MM.1S (cell line): ENCODE results near the gene SYTL3.

Experiments used
- DNase-seq: peaks from one replicate; pipeline ENCODE4 v3.0.0-alpha.2; 2015
- H2AFZ ChIP-seq: fragments of 300-600 bp; sonication (generic); 2 replicates; pipeline ENCODE4 v1.6.0; 2016; ENCODE audit warnings: antibody characterized with exemption, low read length
- H3F3A ChIP-seq: fragments of 300-600 bp; sonication (generic); 2 replicates; pipeline ENCODE4 v1.6.1; 2016; ENCODE audit warnings: mild to moderate bottlenecking, antibody characterized with exemption, low read length, moderate library complexity, mixed read lengths; ENCODE audit not compliant: insufficient read depth
- H3K27ac ChIP-seq: fragments of 300-600 bp; sonication (generic); 2 replicates; pipeline ENCODE4 v1.5.1; 2016; ENCODE audit warnings: mild to moderate bottlenecking, low read length
- H3K27me3 ChIP-seq: fragments of 300-600 bp; sonication (generic); replicated peaks from 2 replicates; pipeline ENCODE4 v1.6.0; 2016; ENCODE audit warnings: low read length; ENCODE audit not compliant: insufficient read depth
- H3K36me3 ChIP-seq: fragments of 300-600 bp; sonication (generic); replicated peaks from 2 replicates; pipeline ENCODE4 v1.6.1; 2016; ENCODE audit warnings: mild to moderate bottlenecking, low read length, mixed read lengths; ENCODE audit not compliant: insufficient read depth
- H3K4me1 ChIP-seq: fragments of 300-600 bp; sonication (generic); 2 replicates; pipeline ENCODE4 v1.6.1; 2016; ENCODE audit warnings: low read length, mixed read lengths
- H3K4me2 ChIP-seq: fragments of 300-600 bp; sonication (generic); 2 replicates; pipeline ENCODE4 v1.6.0; 2016; ENCODE audit warnings: low read depth, low read length
- H3K4me3 ChIP-seq: fragments of 300-600 bp; sonication (generic); 2 replicates; pipeline ENCODE4 v1.5.1; 2016; ENCODE audit warnings: low read length, mixed read lengths
- H3K79me2 ChIP-seq: fragments of 300-600 bp; sonication (generic); 2 replicates; pipeline ENCODE4 v1.6.1; 2016; ENCODE audit warnings: mixed run types, low read length, mixed read lengths
- H3K9ac ChIP-seq: fragments of 300-600 bp; sonication (generic); 2 replicates; pipeline ENCODE4 v1.6.1; 2016; ENCODE audit warnings: low read length, mixed read lengths
- H3K9me2 ChIP-seq: fragments of 300-600 bp; sonication (generic); replicated peaks from 2 replicates; pipeline ENCODE4 v1.6.1; 2016; ENCODE audit warnings: mild to moderate bottlenecking, low read length, mixed read lengths; ENCODE audit not compliant: insufficient read depth
- H3K9me3 ChIP-seq: fragments of 300-600 bp; sonication (generic); replicated peaks from 2 replicates; pipeline ENCODE4 v1.6.1; 2016; ENCODE audit warnings: mild to moderate bottlenecking, low read length, mixed read lengths; ENCODE audit not compliant: insufficient read depth
- H4K20me1 ChIP-seq: fragments of 300-600 bp; sonication (generic); 2 replicates; pipeline ENCODE4 v1.6.1; 2016; ENCODE audit warnings: mild to moderate bottlenecking, low read length, moderate library complexity, mixed read lengths; ENCODE audit not compliant: insufficient read depth
- CTCF ChIP-seq: fragments of 300-600 bp; sonication (generic); IDR thresholded peaks from 2 replicates; pipeline ENCODE4 v1.5.1; 2016; ENCODE audit warnings: antibody characterized with exemption, low read length, mixed read lengths
- EZH2 ChIP-seq: fragments of 300-600 bp; sonication (generic); optimal IDR thresholded peaks from 2 replicates; pipeline ENCODE3; 2017; ENCODE audit warnings: low read depth, mild to moderate bottlenecking, antibody characterized with exemption, low read length, mixed read lengths
- EZH2phosphoT487 ChIP-seq: fragments of 300-600 bp; sonication (generic); IDR thresholded peaks from 2 replicates; pipeline ENCODE4 v1.6.1; 2018; ENCODE audit warnings: antibody characterized with exemption, low read length

Gene SYTL3

GRCh38 chr6:158684745-158685324 is 35.0 kb downstream of the SYTL3 start:
- H3K79me2 ChIP-seq = no peaks in the 10 kb centered on the region
- no peak for DNase-seq
- H3K27me3 ChIP-seq = no peaks in the 10 kb centered on the region

GRCh38 chr6:158686311-158686710 is 36.5 kb downstream of the SYTL3 start:
- Histone ChIP-seq H3K27ac (no peak overlapping the region), H3K4me2 (no peak overlapping the region)

More at GRCh38 chr6:158684745-158685324, 35.0 kb downstream of the SYTL3 start:
- no peaks in the 10 kb centered on the region for H3K9me3 ChIP-seq
- no peak overlapping the region for H3K4me3 ChIP-seq
- no peak overlapping the region for H3K4me2 ChIP-seq
- H2AFZ ChIP-seq = no peak overlapping the region
- no peaks in the 10 kb centered on the region for H3K36me3 ChIP-seq
- TF ChIP-seq CTCF (no peak), EZH2phosphoT487 (no peak), EZH2 (no peak)
- no peaks in the 10 kb centered on the region for H4K20me1 ChIP-seq
- no peaks in the 10 kb centered on the region for H3K9me2 ChIP-seq
- no peaks in the 10 kb centered on the region for H3F3A ChIP-seq
- H3K4me1 ChIP-seq = peaks cover 8% of the 10 kb centered on the region; the same call in 1 of the 2 replicates
- no peak overlapping the region for H3K27ac ChIP-seq
- no peak overlapping the region for H3K9ac ChIP-seq

GRCh38 chr6:158686791-158687381 is 37.0 kb downstream of the SYTL3 start:
- Histone ChIP-seq H3K4me1 (peaks cover 8% of the 10 kb centered on the region; the same call in 1 of the 2 replicates), H3K4me3 (no peak overlapping the region), H3F3A (no peaks in the 10 kb centered on the region), H3K9ac (no peak overlapping the region), H3K27me3 (no peaks in the 10 kb centered on the region), H3K9me2 (no peaks in the 10 kb centered on the region), H3K9me3 (no peaks in the 10 kb centered on the region), H3K79me2 (no peaks in the 10 kb centered on the region), H3K36me3 (no peaks in the 10 kb centered on the region), H3K27ac (no peak overlapping the region), H4K20me1 (no peaks in the 10 kb centered on the region), H2AFZ (no peak overlapping the region), H3K4me2 (no peak overlapping the region)
- TF ChIP-seq CTCF = no peak
- TF ChIP-seq EZH2phosphoT487 = no peak
- TF ChIP-seq EZH2 = no peak
- DNase-seq = no peak

More at GRCh38 chr6:158686311-158686710, 36.5 kb downstream of the SYTL3 start:
- Histone ChIP-seq H3K4me3 (no peak overlapping the region), H4K20me1 (no peaks in the 10 kb centered on the region), H3K36me3 (no peaks in the 10 kb centered on the region), H2AFZ (no peak overlapping the region), H3K4me1 (peaks cover 8% of the 10 kb centered on the region; the same call in 1 of the 2 replicates), H3K79me2 (no peaks in the 10 kb centered on the region), H3K9me2 (no peaks in the 10 kb centered on the region), H3K9me3 (no peaks in the 10 kb centered on the region), H3K9ac (no peak overlapping the region), H3F3A (no peaks in the 10 kb centered on the region), H3K27me3 (no peaks in the 10 kb centered on the region)
- TF ChIP-seq CTCF = no peak
- no peak for DNase-seq
